B cell (primary cell): ENCODE measurements around the gene RAPGEF1. TPM values are rescaled to one million over a fixed set of nuclear protein-coding genes. Genes with fewer than 3 reads are reported as not detected.

Experiments
- ATAC-seq: fragments of 200-7000 bp; cut with Tn5 transposase; one replicate; pipeline ENCODE4 v1.10.0; 2021; ENCODE audit warnings: low read depth, mild to moderate bottlenecking, moderate number of reproducible peaks, moderate library complexity
- CTCF ChIA-PET: fragments of 350-600 bp; sonication (Branson Sonifier 250); formaldehyde crosslinking; loops from one replicate; lab custom pipeline; 2021; ENCODE audit warnings: antibody characterized with exemption, inconsistent platforms; lab: Charles Lee
- POLR2A ChIA-PET: fragments of 350-600 bp; sonication (Branson Sonifier 250); formaldehyde crosslinking; loops from one replicate; lab custom pipeline; 2021; ENCODE audit warnings: antibody characterized with exemption; lab: Charles Lee
- DNase-seq: peaks from one replicate; pipeline ENCODE4 v3.0.0; 2013
- H2AFZ ChIP-seq: 2 replicates; pipeline ENCODE4 v1.6.1; 2012; ENCODE audit warnings: mild to moderate bottlenecking, low read depth, low read length; ENCODE audit not compliant: insufficient read depth, poor library complexity, severe bottlenecking
- H3K27ac ChIP-seq, 2 donors: 1 replicate in 1 of 2; 2 replicates in 1 of 2; pipeline ENCODE4 v1.5.1; 2012 to 2013; ENCODE audit warnings: low read length in 2 of 2, mild to moderate bottlenecking in 2 of 2, moderate library complexity in 1 of 2
- H3K27me3 ChIP-seq, 4 experiments: fragments of 200-600 bp in 1 of 4; sonication (generic) in 1 of 4; replicated peaks in 1 of 4; 1 replicate in 2 of 4; 2 replicates in 2 of 4; pipeline versions ENCODE4 v1.6.1 to v1.7.0; 2013 to 2016; ENCODE audit warnings: low read length in 3 of 4, mild to moderate bottlenecking in 2 of 4, mixed read lengths in 1 of 4, moderate library complexity in 1 of 4; ENCODE audit not compliant: insufficient read depth in 4 of 4, control insufficient read depth in 3 of 4; ENCODE audit errors: control extremely low read depth in 1 of 4
- H3K36me3 ChIP-seq, 2 experiments: replicated peaks in 1 of 2; 1 replicate in 1 of 2; 2 replicates in 1 of 2; pipeline versions ENCODE4 v1.6.1 to v1.7.1; 2013; ENCODE audit warnings: low read length in 1 of 2; ENCODE audit not compliant: insufficient read depth in 2 of 2, control insufficient read depth in 1 of 2; ENCODE audit errors: control extremely low read depth in 1 of 2, extremely low read depth in 1 of 2
- H3K4me1 ChIP-seq, 2 donors: fragments of 200-600 bp in 1 of 2; sonication (generic) in 1 of 2; 1 replicate in 1 of 2; 2 replicates in 1 of 2; pipeline versions ENCODE4 v1.5.1 to v1.6.1; 2013 to 2017; ENCODE audit warnings: low read length in 2 of 2; ENCODE audit not compliant: control insufficient read depth in 2 of 2, insufficient read depth in 2 of 2
- H3K4me2 ChIP-seq: replicated peaks from 2 replicates; pipeline ENCODE3; 2012; ENCODE audit warnings: mild to moderate bottlenecking, low read depth, low read length; ENCODE audit not compliant: poor library complexity, severe bottlenecking
- H3K4me3 ChIP-seq, 5 experiments: fragments of 200-600 bp in 1 of 5; sonication (generic) in 1 of 5; 1 replicate in 3 of 5; 2 replicates in 2 of 5; pipeline versions ENCODE4 v1.5.1 to v1.7.0; 2011 to 2016; ENCODE audit warnings: low read length in 4 of 5, mild to moderate bottlenecking in 4 of 5, low read depth in 2 of 5, control low read depth in 1 of 5, moderate library complexity in 1 of 5; ENCODE audit not compliant: insufficient read depth in 1 of 5; ENCODE audit errors: control extremely low read depth in 1 of 5, extremely low read depth in 1 of 5
- H3K79me2 ChIP-seq: fragments of 200-600 bp; sonication (generic); one replicate; pipeline ENCODE4 v1.6.0; 2016; ENCODE audit warnings: low read length; ENCODE audit not compliant: control insufficient read depth, insufficient read depth
- H3K9ac ChIP-seq: fragments of 200-600 bp; sonication (generic); 2 replicates; pipeline ENCODE4 v1.6.1; 2017; ENCODE audit warnings: mild to moderate bottlenecking, low read length, moderate library complexity
- H3K9me3 ChIP-seq, 3 donors: one replicate each; pipeline versions ENCODE4 v1.6.1 to v1.7.1; 2013; ENCODE audit warnings: low read length in 2 of 3; ENCODE audit not compliant: control insufficient read depth in 2 of 3, insufficient read depth in 1 of 3; ENCODE audit errors: control extremely low read depth in 1 of 3
- H4K20me1 ChIP-seq: 2 replicates; pipeline ENCODE4 v1.6.0; 2012; ENCODE audit warnings: mild to moderate bottlenecking, low read length; ENCODE audit not compliant: insufficient read depth, control insufficient read depth, poor library complexity, severe bottlenecking
- H3K27ac Mint-ChIP-seq: one replicate; pipeline ENCODE4 v1.8.0; 2021; ENCODE audit warnings: mixed read lengths
- H3K27me3 Mint-ChIP-seq: one replicate; pipeline ENCODE4 v1.8.0; 2021; ENCODE audit warnings: mixed read lengths
- H3K4me1 Mint-ChIP-seq: one replicate; pipeline ENCODE4 v1.8.0; 2021; ENCODE audit warnings: mixed read lengths
- H3K4me3 Mint-ChIP-seq: one replicate; pipeline ENCODE4 v1.8.0; 2021; ENCODE audit warnings: mixed read lengths
- H3K9me3 Mint-ChIP-seq: one replicate; pipeline ENCODE4 v1.8.0; 2022; ENCODE audit warnings: mixed read lengths; ENCODE audit not compliant: insufficient read depth
- CTCF ChIP-seq: fragments of 200-600 bp; IDR thresholded peaks from one replicate; pipeline ENCODE4 v1.8.0; 2022; ENCODE audit warnings: antibody characterized with exemption, mild to moderate bottlenecking
- EZH2 ChIP-seq: IDR thresholded peaks from 2 replicates; pipeline ENCODE4 v1.6.1; 2012; ENCODE audit warnings: borderline replicate concordance, low read depth, mild to moderate bottlenecking, moderate library complexity, low read length; ENCODE audit not compliant: insufficient read depth, poor library complexity, severe bottlenecking
- WGBS: methylation state at CpG from one replicate; pipeline ENCODE4 v1.1.5; 2013; ENCODE audit warnings: missing lambda C conversion rate; ENCODE audit not compliant: insufficient coverage; 5-methylcytosine and 5-hydroxymethylcytosine counted together
- intact Hi-C: fragments of 100-400 bp; cut with micrococcal nuclease; formaldehyde crosslinking; loops from one replicate; pipeline ENCODE4 v1.10.0; 2022
- polyA plus RNA-seq: library from polyadenylated mRNA; depleted of rRNA; stranded (reverse); fragments of >200 nt; gene quantifications from 2 replicates; pipeline ENCODE4 v1.2.3, GENCODE V29; 2012
- total RNA-seq, 2 donors: library from RNA; stranded (reverse); fragments of 120-200 nt in 1 of 2; gene quantifications; 1 replicate in 1 of 2; 2 replicates in 1 of 2; pipeline versions ENCODE4 v1.2.3 to v1.2.4, GENCODE V29; 2013 to 2022

Gene RAPGEF1
- total and polyA plus RNA-seq, 2 donors (not counting 1 experiment from before 2014, with no cell fraction given) = 134 to 447 TPM

GRCh38 chr9:131739133-131739958 lies 530 bp downstream of the RAPGEF1 start:
- peak overlapping the region; percentile 36 for H2AFZ ChIP-seq
- POLR2A ChIA-PET = interaction anchor here (1.0 to 1.7 kb wide), 5 partner anchors 9 to 73 kb away, joined by 3 to 11 read pairs (median 4); no protein-coding TSS in a partner anchor

More at GRCh38 chr9:131739133-131739958, 530 bp downstream of the RAPGEF1 start:
- H3K27ac Mint-ChIP-seq = peak overlapping the region; percentile 93
- H3K9me3 ChIP-seq = no peaks in the 10 kb centered on the region
- peaks cover 58% of the 10 kb centered on the region for H3K79me2 ChIP-seq
- H3K4me3 ChIP-seq = peak overlapping the region; percentile 72 to 83 (median 77)
- H3K27me3 ChIP-seq = no peaks in the 10 kb centered on the region
- no peak for TF ChIP-seq EZH2
- no peak for TF ChIP-seq CTCF
- DNase-seq = peak; percentile 76
- peak overlapping the region; percentile 44 to 80 for H3K27ac ChIP-seq
- peak overlapping the region; percentile 75 for H3K9ac ChIP-seq
- no peaks in the 10 kb centered on the region for H3K27me3 Mint-ChIP-seq
- H3K9me3 Mint-ChIP-seq = no peaks in the 10 kb centered on the region
- ATAC-seq = peak; percentile 37
- peaks cover 24% of the 10 kb centered on the region for H4K20me1 ChIP-seq
- WGBS = under 1% methylated on average over 93 of the region's 96 CpGs
- H3K4me3 Mint-ChIP-seq = peak overlapping the region; percentile 97
- peaks cover 56 to 64% of the 10 kb centered on the region in 2 donors for H3K4me1 ChIP-seq
- H3K4me1 Mint-ChIP-seq = peaks cover 64% of the 10 kb centered on the region
- peaks cover 3 to 4% of the 10 kb centered on the region in 2 experiments for H3K36me3 ChIP-seq
- intact Hi-C loops = loop anchor here (1.0 to 2.0 kb wide), 3 partner anchors 10 to 61 kb away; no protein-coding TSS in a partner anchor
- CTCF ChIA-PET = interaction anchor here (0.7 to 15.1 kb wide), 25 partner anchors 8 to 236 kb away, joined by 3 to 263 read pairs (median 5); no protein-coding TSS in a partner anchor
- peak overlapping the region; percentile 84 for H3K4me2 ChIP-seq
